Retinal pigment epithelial cell (primary cell): Measurements from ENCODE around the gene TNIK.

Experiments
- DNase-seq: peaks from one replicate; pipeline ENCODE4 v3.0.0-alpha.2; 2010; ENCODE audit warnings: low read depth
- H3K4me3 ChIP-seq: 2 replicates; pipeline ENCODE4 v1.5.1; 2011; ENCODE audit warnings: mild to moderate bottlenecking, low read length, control low read depth, moderate library complexity
- TF ChIP-seq, protein P1 (sequence below): conservative IDR thresholded peaks from 2 replicates; pipeline ENCODE4 v1.5.1; 2011; ENCODE audit warnings: low read depth, low read length, control low read depth, inconsistent platforms

TNIK gene

DNA sequence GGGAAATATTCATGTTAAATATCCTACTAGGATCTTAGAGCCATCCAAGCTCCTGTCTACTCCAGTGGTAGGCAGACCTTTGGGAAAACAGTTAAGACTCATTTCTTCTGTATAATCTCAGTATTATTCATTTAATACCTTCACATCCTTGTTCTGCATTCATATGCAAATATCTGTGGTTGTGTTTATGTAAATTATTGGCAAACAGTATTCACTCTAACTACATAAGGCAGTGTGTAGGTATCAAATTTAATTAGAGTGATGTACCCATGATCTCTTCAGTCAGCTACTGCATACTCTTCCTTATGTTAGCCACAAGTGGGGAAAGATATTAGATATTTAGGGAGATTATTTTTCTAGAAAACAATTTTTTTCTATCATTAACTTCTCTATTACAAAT is 232.8 kb downstream of the TNIK start:
- no peak overlapping the region for H3K4me3 ChIP-seq
- TF ChIP-seq, protein P1, sequence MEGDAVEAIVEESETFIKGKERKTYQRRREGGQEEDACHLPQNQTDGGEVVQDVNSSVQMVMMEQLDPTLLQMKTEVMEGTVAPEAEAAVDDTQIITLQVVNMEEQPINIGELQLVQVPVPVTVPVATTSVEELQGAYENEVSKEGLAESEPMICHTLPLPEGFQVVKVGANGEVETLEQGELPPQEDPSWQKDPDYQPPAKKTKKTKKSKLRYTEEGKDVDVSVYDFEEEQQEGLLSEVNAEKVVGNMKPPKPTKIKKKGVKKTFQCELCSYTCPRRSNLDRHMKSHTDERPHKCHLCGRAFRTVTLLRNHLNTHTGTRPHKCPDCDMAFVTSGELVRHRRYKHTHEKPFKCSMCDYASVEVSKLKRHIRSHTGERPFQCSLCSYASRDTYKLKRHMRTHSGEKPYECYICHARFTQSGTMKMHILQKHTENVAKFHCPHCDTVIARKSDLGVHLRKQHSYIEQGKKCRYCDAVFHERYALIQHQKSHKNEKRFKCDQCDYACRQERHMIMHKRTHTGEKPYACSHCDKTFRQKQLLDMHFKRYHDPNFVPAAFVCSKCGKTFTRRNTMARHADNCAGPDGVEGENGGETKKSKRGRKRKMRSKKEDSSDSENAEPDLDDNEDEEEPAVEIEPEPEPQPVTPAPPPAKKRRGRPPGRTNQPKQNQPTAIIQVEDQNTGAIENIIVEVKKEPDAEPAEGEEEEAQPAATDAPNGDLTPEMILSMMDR = no peak
- DNase-seq = no peak

DNA sequence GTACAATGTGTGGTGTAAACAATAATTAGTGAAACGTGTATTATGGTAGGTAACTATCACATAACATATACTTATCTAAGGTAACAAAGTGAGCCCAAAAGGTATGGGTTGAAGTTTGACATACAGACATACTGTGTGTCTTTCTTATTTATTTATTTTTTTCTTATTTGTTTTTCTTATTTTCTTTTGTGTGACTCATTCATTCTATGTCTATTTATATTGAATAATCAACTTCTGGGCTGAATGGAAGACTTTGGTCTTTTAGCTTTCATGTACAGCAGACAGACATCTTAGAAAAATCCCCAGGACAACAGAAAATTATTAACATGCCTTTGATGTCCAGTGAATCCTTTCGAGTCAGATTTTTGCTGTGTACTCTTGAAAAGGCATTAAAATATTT is 233.4 kb downstream of the TNIK start:
- TF ChIP-seq, protein P1 = no peak
- no peak for DNase-seq
- H3K4me3 ChIP-seq = no peak overlapping the region

DNA sequence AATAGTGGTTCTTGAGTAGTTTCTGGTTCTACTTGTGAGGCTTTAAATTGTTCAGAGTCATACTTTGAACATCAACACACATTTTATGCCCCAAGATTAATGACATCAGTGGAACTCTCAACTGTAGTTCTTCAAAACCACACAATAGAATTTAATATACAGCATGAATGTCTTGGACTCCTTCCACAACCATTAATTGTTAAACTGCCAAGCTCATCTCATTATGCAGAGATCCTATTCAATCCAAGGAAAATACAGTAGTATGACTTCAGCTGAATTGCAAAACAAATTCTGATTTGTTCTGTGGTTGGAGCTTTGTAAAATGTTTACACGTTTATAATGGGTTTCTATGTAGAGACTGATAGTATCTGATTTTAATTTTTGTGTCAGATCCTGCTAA is 234.5 kb downstream of the TNIK start:
- no peak for DNase-seq
- no peak overlapping the region for H3K4me3 ChIP-seq

DNA sequence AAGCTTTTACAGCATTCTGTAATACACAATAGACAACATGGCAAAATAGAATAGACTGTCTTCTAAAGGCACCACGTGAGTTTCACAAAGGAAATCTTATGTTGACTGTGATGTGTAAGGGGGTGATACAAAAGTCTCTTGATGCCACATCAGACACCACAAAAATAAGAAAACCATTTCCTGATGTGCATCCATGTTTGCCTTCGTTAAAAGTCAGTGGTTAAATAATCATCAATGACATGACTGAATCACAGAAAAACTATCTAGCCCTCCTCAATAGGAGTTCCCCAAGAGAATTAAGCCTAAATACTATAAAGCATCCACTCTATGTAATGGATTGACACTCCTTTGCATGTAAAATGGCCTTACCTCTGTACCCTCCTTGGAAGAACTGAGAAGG is 235.0 kb downstream of the TNIK start:
- TF ChIP-seq, protein P1 = no peak
- no peak overlapping the region for H3K4me3 ChIP-seq
- DNase-seq = no peak

More for the DNA sequence above, 234.5 kb downstream of the TNIK start:
- TF ChIP-seq, protein P1 = no peak

DNA sequence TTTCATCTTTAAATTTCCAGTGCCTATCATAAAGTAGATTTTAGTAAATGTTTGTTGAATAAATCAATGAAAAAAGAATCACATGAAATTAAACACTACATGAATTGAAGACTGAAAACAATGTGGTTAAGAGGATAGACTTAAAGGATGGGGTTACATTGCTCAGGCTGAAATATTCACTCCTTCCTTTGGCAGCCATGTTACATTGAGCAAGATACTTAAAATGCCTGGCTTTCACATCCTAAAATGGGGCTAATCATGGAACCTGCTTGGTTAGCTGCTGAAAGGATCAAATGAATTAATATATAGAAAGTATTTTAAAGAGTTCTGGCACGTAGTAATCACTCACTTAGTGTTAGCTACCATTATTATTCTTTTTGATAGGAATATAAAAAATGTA is 236.8 kb downstream of the TNIK start:
- H3K4me3 ChIP-seq = no peak overlapping the region
- no peak for DNase-seq
- TF ChIP-seq, protein P1 = no peak

DNA sequence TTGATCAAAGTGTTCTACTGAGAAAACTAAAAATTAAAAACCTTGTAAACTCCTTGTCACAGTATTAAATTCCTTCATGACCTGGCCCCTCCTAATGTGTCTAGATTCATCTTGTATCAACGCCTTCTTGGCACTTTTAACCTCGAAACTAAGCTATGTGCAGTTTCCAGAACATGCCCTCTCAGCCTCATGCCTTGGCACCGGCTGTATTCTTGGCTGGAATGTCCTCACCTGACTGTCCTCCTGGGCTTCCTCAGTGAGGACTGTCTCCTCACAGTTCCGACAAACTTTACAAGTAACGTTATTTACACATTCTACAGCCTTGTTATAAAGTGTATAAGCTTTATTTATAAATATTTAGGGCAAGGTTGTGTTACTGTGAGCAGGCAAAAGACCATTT is 237.2 kb downstream of the TNIK start:
- H3K4me3 ChIP-seq = no peak overlapping the region
- no peak for DNase-seq
- TF ChIP-seq, protein P1 = no peak

DNA sequence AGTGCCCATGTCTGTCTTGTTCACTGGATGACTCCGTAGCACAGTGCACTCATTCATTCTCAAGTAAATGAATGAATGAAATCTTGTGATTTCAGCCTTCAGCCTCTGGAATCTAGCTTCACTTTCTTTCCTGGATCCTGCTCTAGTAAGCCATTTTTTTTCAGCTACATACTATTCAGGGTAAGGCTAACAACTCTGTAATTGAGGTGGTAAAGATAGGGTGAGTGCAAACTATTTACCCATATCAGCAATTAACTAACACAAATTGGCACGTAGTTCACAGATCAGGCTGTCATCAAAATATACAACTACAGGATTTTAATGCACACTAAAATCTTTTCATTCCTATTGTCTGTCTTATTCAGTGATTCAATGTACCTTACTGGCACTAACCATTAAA is 238.6 kb downstream of the TNIK start:
- no peak overlapping the region for H3K4me3 ChIP-seq
- TF ChIP-seq, protein P1 = no peak
- no peak for DNase-seq
